Pulmonary artery endothelial cell (primary cell): ENCODE data around the gene CERS6. TPM values are rescaled to one million over a fixed set of nuclear protein-coding genes. Genes with fewer than 3 reads are reported as not detected.

Source experiments
- DNase-seq: peaks from one replicate; pipeline ENCODE4 v3.0.0-alpha.2; 2011; ENCODE audit warnings: low read depth, low spot score
- total RNA-seq: library from RNA; depleted of rRNA; stranded (reverse); fragments of >200 nt; gene quantifications from 2 replicates; pipeline ENCODE4 v1.2.3, GENCODE V29; 2014

The CERS6 gene
- total RNA-seq, 1 donor from 2014 or later, result 8.0 TPM

- DNase-seq, result no peak
Observed at GRCh38 chr2:168819050-168819715, 363.1 kb downstream of the CERS6 start.

GRCh38 chr2:168819829-168820489 is 363.9 kb downstream of the CERS6 start:
- no peak for DNase-seq

- no peak for DNase-seq
Observed at GRCh38 chr2:168821577-168821976, 365.5 kb downstream of the CERS6 start.

- DNase-seq, result no peak
Observed at GRCh38 chr2:168821992-168822391, 365.9 kb downstream of the CERS6 start.

Other genes starting within 250 kb of the CERS6 start
- 3.9 and 5.1 TPM in 2 replicates for gene STK39, start 208.7 kb upstream of the CERS6 start, total RNA-seq